Endothelial cell of umbilical vein (primary cell): ENCODE results near the gene BMPER. TPM values are rescaled to one million over a fixed set of nuclear protein-coding genes. Genes with fewer than 3 reads are reported as not detected.

Experiments
- BruUV-seq: library from RNA; stranded (reverse); fragments of 400-500 nt; replicated peaks from 2 replicates; lab custom pipeline; 2021; lab: Mats Ljungman, UMichigan
- CTCF ChIA-PET: fragments of 300-600, 350-600 bp; sonication (Branson Sonifier 250); formaldehyde crosslinking; loops from one replicate; lab custom pipeline; 2021; ENCODE audit warnings: antibody characterized with exemption, inconsistent platforms; lab: Charles Lee
- POLR2A ChIA-PET: fragments of 300-600, 350-600 bp; sonication (Branson Sonifier 250); formaldehyde crosslinking; loops from one replicate; lab custom pipeline; 2021; ENCODE audit warnings: antibody characterized with exemption, inconsistent platforms; lab: Charles Lee
- DNase-seq: peaks from one replicate; pipeline ENCODE4 v3.0.0-alpha.2; 2011; ENCODE audit warnings: low read depth, low spot score
- FAIRE-seq: peaks from 2 replicates; lab custom pipeline; 2011; peaks lifted over from hg19 to GRCh38; lab: Jason Lieb, UNC
- H2AFZ ChIP-seq: 2 replicates; pipeline ENCODE4 v1.6.0; 2012; ENCODE audit warnings: low read depth, low read length, control low read depth, inconsistent platforms
- H3K27ac ChIP-seq: 2 replicates; pipeline ENCODE4 v1.5.1; 2011; ENCODE audit warnings: low read depth, mild to moderate bottlenecking, control low read depth, low read length, moderate library complexity; ENCODE audit not compliant: insufficient read depth
- H3K27me3 ChIP-seq, 2 experiments: 2 replicates each; pipeline versions ENCODE4 v1.6.0 to v1.6.1; 2011; ENCODE audit warnings: low read length in 2 of 2, mixed read lengths in 1 of 2; ENCODE audit not compliant: control insufficient read depth in 2 of 2, insufficient read depth in 2 of 2
- H3K36me3 ChIP-seq, 2 experiments: 2 replicates in 1 of 2; 3 replicates in 1 of 2; pipeline ENCODE4 v1.5.1; 2011; ENCODE audit warnings: low read length in 2 of 2, mild to moderate bottlenecking in 1 of 2, moderate library complexity in 1 of 2; ENCODE audit not compliant: control insufficient read depth in 2 of 2, insufficient read depth in 2 of 2; ENCODE audit errors: extremely low read depth in 1 of 2
- H3K4me1 ChIP-seq: 3 replicates; pipeline ENCODE4 v1.5.1; 2011; ENCODE audit warnings: mild to moderate bottlenecking, low read length; ENCODE audit not compliant: control insufficient read depth, insufficient read depth; ENCODE audit errors: extremely low read depth
- H3K4me2 ChIP-seq: 2 replicates; pipeline ENCODE4 v1.6.1; 2011; ENCODE audit warnings: low read length, control low read depth, mixed read lengths; ENCODE audit not compliant: insufficient read depth
- H3K4me3 ChIP-seq, 3 experiments: fragments of 200-600 bp in 1 of 3; sonication (generic), shearing (Covaris generic) in 1 of 3; replicated peaks in 1 of 3; 2 replicates each; pipeline ENCODE4 v1.5.1; 2011 to 2016; ENCODE audit warnings: control low read depth in 3 of 3, low read length in 3 of 3, mild to moderate bottlenecking in 2 of 3, inconsistent platforms in 1 of 3, low read depth in 1 of 3, moderate library complexity in 1 of 3; ENCODE audit not compliant: insufficient read depth in 1 of 3
- H3K79me2 ChIP-seq: 2 replicates; pipeline ENCODE4 v1.6.0; 2012; ENCODE audit warnings: low read length, inconsistent platforms; ENCODE audit not compliant: control insufficient read depth, insufficient read depth
- H3K9ac ChIP-seq: replicated peaks from 2 replicates; pipeline ENCODE3; 2011; ENCODE audit warnings: low read length, control low read depth; ENCODE audit not compliant: insufficient read depth; ENCODE audit errors: extremely low read depth
- H3K9me1 ChIP-seq: replicated peaks from 3 replicates; pipeline ENCODE4 v1.6.0; 2011; ENCODE audit warnings: mild to moderate bottlenecking, low read length; ENCODE audit not compliant: control insufficient read depth, insufficient read depth; ENCODE audit errors: extremely low read depth
- H3K9me3 ChIP-seq: replicated peaks from 2 replicates; pipeline ENCODE4 v1.5.1; 2012; ENCODE audit warnings: low read length, inconsistent platforms; ENCODE audit not compliant: control insufficient read depth, insufficient read depth
- H4K20me1 ChIP-seq: replicated peaks from 2 replicates; pipeline ENCODE3; 2011; ENCODE audit warnings: mild to moderate bottlenecking, low read length; ENCODE audit not compliant: control insufficient read depth, insufficient read depth; ENCODE audit errors: extremely low read depth
- CTCF ChIP-seq, 2 donors: IDR thresholded peaks; 1 replicate in 1 of 2; 2 replicates in 1 of 2; pipeline ENCODE4 v1.5.1; 2011; ENCODE audit warnings: low read length in 2 of 2, mild to moderate bottlenecking in 2 of 2, moderate library complexity in 2 of 2, control low read depth in 1 of 2, inconsistent platforms in 1 of 2, low read depth in 1 of 2; ENCODE audit not compliant: insufficient read depth in 1 of 2; ENCODE audit errors: extremely low read depth in 1 of 2
- EZH2 ChIP-seq: IDR thresholded peaks from 2 replicates; pipeline ENCODE4 v1.6.1; 2012; ENCODE audit warnings: borderline replicate concordance, low read depth, mild to moderate bottlenecking, moderate library complexity, low read length, inconsistent platforms; ENCODE audit not compliant: severe bottlenecking
- FOS ChIP-seq: IDR thresholded peaks from 2 replicates; pipeline ENCODE4 v1.6.1; 2011; ENCODE audit warnings: mild to moderate bottlenecking, low read length, moderate library complexity, borderline replicate concordance; ENCODE audit not compliant: insufficient read depth
- GATA2 ChIP-seq: IDR thresholded peaks from 2 replicates; pipeline ENCODE4 v1.7.0; 2011; ENCODE audit warnings: low read depth, mild to moderate bottlenecking, moderate library complexity, mixed read lengths, low read length; ENCODE audit not compliant: insufficient read length, insufficient read depth
- JUN ChIP-seq: IDR thresholded peaks from 2 replicates; pipeline ENCODE4 v1.6.1; 2011; ENCODE audit warnings: borderline replicate concordance, low read depth; ENCODE audit not compliant: insufficient read length, insufficient read depth
- MAX ChIP-seq: IDR thresholded peaks from 2 replicates; pipeline ENCODE4 v1.6.1; 2011; ENCODE audit not compliant: insufficient read depth, insufficient read length
- MYC ChIP-seq: IDR thresholded peaks from one replicate; pipeline ENCODE4 v1.6.1; 2011; ENCODE audit warnings: mild to moderate bottlenecking, low read depth, low read length
- POLR2A ChIP-seq: IDR thresholded peaks from 2 replicates; pipeline ENCODE4 v1.6.1; 2012; ENCODE audit warnings: low read depth, mild to moderate bottlenecking, control low read depth, low read length
- POLR2AphosphoS5 ChIP-seq: IDR thresholded peaks from 2 replicates; pipeline ENCODE4 v1.6.1; 2012; ENCODE audit warnings: low read depth, mild to moderate bottlenecking, control low read depth, low read length, moderate library complexity; ENCODE audit not compliant: insufficient read depth
- dilution Hi-C: fragments of 300-500 bp; cut with MboI; formaldehyde crosslinking; loops from one replicate; pipeline ENCODE4 v1.15.0; 2019; ENCODE audit warnings: low sequenced_read_pairs; ENCODE audit not compliant: extremely low pct_ligation_motif_present
- intact Hi-C: fragments of 100-400 bp; cut with micrococcal nuclease; formaldehyde crosslinking; loops from one replicate; pipeline ENCODE4 v1.10.0; 2022
- polyA plus RNA-seq, 4 experiments: library from polyadenylated mRNA; depleted of rRNA in 3 of 4; stranded (reverse) in 3 of 4; unstranded in 1 of 4; fragments of >200 nt; gene quantifications; 2 replicates each; pipeline versions ENCODE4 v1.2.1 to v1.2.3, GENCODE V29; 2011 to 2012; ENCODE audit warnings: missing spikeins in 1 of 4
- total RNA-seq: library from RNA; stranded (reverse); gene quantifications from 2 replicates; pipeline ENCODE4 v1.2.3, GENCODE V29; 2021

BMPER gene
- total and polyA plus RNA-seq, 2 donors (not counting 3 experiments of a cell fraction or from before 2014, with no cell fraction given), result 0.10 to 0.13 TPM

GRCh38 chr7:34081935-34082334, 176.6 kb downstream of the BMPER start:
- POLR2A ChIA-PET, result no interaction called here
- no peak for FAIRE-seq

GRCh38 chr7:34083440-34083839, 178.1 kb downstream of the BMPER start:
- FAIRE-seq, result no peak
- dilution Hi-C loops, result no loop called here
- no peak for DNase-seq

More at GRCh38 chr7:34081935-34082334, 176.6 kb downstream of the BMPER start:
- no peaks in the 10 kb centered on the region for H3K9me1 ChIP-seq
- no peak overlapping the region for H3K4me3 ChIP-seq
- no peaks in the 10 kb centered on the region for H3K4me1 ChIP-seq
- no TSS peak for BruUV-seq
- H3K79me2 ChIP-seq, result no peaks in the 10 kb centered on the region
- H3K27me3 ChIP-seq, result no peaks in the 10 kb centered on the region
- no peak overlapping the region for H2AFZ ChIP-seq
- intact Hi-C loops (loop anchor here (10.0 kb wide), 1 partner anchor 317 kb away; no protein-coding TSS in a partner anchor), dilution Hi-C loops (no loop called here)
- CTCF ChIA-PET, result interaction anchor here (1.5 to 2.2 kb wide), 2 partner anchors 9 to 100 kb away, joined by 3 to 9 read pairs; no protein-coding TSS in a partner anchor
- H3K4me2 ChIP-seq, result no peak overlapping the region
- H3K9me3 ChIP-seq, result no peaks in the 10 kb centered on the region
- H3K36me3 ChIP-seq, result no peaks in the 10 kb centered on the region
- H3K9ac ChIP-seq, result no peak overlapping the region
- H4K20me1 ChIP-seq, result no peaks in the 10 kb centered on the region
- H3K27ac ChIP-seq, result no peak overlapping the region
- no peak for DNase-seq
- TF ChIP-seq GATA2, result no peak
- TF ChIP-seq JUN, result no peak
- TF ChIP-seq POLR2AphosphoS5, result no peak

More at GRCh38 chr7:34083440-34083839, 178.1 kb downstream of the BMPER start:
- Histone ChIP-seq H3K27ac (no peak overlapping the region), H3K4me2 (no peak overlapping the region), H3K27me3 (no peaks in the 10 kb centered on the region), H3K9ac (no peak overlapping the region), H3K4me1 (no peaks in the 10 kb centered on the region), H4K20me1 (no peaks in the 10 kb centered on the region), H3K4me3 (no peak overlapping the region), H3K9me1 (no peaks in the 10 kb centered on the region), H3K79me2 (no peaks in the 10 kb centered on the region), H3K9me3 (no peaks in the 10 kb centered on the region), H2AFZ (no peak overlapping the region), H3K36me3 (no peaks in the 10 kb centered on the region)
- TF ChIP-seq MYC (no peak), EZH2 (no peak), CTCF (IDR thresholded peaks at IDR 0.05; ENCODE audit: extremely low read depth in 1 of 2, insufficient read depth in 1 of 2, low read depth in 1 of 2, low read length in 2 of 2) (no peak), POLR2AphosphoS5 (no peak), FOS (no peak), GATA2 (no peak), JUN (no peak), POLR2A (no peak), MAX (no peak)
- ChIA-PET POLR2A (no interaction called here), CTCF (interaction anchor here (0.7 to 5.8 kb wide), 2 partner anchors 101 to 157 kb away, joined by 3 to 266 read pairs; no protein-coding TSS in a partner anchor)
- intact Hi-C loops, result loop anchor here (10.0 kb wide), 1 partner anchor 319 kb away; no protein-coding TSS in a partner anchor
- BruUV-seq, result no TSS peak
